Activated CD8-positive, alpha-beta memory T cell treated with anti-CD3 and anti-CD28 coated beads for 24 hours (primary cell): Measurements from ENCODE around the gene FHAD1.

Experiments used
- DNase-seq: peaks from one replicate; pipeline ENCODE4 v3.0.0-alpha.2; 2020

Gene FHAD1

DNA sequence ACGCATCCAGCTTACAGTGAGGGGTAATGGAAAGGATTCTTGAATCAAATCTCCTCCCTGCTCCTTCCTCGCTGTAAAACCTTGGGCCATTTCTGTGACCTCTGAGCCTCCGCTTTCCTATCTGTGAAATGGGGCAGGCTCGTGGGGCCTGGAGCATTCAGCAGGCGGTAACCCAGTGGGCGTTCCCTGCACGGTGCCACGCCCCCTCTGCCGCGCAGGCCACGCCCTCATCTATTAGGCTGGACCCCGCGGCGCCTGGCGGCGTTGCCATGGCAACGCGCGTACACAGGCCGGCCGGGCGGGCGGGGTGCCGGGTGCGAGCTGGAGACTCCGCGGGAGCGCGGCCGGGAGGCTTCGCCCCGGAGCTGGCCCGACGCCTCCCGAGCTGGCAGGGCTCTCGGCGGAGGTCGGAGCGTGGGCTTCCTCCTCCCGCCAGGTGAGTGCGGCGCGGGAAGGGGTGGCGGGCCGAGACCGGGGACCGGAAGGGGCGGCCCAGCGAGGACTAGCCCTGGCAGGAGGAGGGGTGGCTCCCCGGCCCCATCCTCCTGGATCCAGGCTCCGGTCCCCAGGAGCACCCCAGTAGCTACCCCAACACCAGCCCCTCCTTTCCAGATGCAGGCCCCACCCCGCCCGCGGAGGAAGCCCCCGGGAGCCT, at the start of gene FHAD1:
TSS of gene FHAD1 (plus strand) at position 264 of the 655 bp plus-strand sequence. CDS start 4,562 bp downstream, outside the sequence.
- DNase-seq, result peak; percentile 79

DNA sequence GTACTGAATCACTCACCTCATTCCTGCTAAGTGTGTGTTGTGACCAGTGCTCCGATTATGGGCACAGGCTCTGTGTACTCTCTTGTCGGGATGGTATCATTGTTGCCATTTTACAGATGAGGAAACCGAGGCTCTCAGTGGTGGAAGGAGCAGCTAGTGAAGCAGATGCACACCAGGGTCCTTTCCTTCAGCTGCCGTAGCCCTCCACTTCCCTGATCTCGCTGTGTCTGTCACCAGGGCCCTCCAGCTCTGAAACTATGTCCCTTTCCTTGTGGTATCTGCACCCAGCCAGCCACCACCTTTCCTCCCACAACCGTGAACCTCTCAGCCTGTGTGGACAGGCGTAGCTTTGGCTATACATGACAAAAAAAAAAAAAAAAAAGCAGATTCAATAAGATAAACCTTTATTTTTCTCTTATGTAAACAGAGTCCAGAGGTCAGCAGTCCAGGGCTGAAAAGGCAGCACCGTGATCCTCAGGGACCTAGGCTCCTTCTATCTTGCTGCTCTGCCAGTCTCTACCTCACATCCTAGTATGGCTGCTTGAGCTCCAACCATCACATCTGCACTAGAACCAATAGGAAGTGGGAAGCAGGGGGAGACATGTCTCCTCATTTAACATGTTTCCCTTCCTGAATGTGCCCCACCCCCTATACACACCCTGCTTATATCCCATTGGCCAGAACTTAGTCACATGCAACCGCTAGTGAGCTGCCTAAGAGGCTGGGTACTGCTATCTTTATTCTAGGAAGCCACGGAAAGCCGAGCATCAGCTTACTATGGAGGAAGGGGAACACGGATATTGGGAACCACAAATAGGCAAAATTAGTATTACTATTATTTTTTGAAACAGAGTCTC, 49.2 kb upstream of the FHAD1 start:
- no peak for DNase-seq

DNA sequence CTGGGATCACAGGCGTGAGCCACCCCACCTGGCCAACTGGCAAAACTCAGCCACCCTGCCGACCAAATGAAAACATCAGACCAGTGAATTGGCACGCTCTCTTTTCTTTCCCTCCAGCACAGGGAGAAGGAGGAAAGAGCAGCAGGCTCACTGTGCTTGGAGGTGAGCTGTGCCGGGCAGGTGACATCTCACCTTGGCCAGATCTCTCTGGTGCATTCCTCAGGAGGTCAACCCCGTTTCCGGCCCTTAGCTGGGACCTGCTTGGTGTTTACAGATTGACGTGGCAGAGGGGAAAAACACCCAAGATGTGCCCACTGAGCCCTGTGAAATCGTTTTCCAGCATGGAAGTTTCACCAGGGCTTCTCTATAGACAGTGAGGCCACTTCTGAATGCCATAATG, 48.3 kb upstream of the FHAD1 start:
- DNase-seq, result no peak

DNA sequence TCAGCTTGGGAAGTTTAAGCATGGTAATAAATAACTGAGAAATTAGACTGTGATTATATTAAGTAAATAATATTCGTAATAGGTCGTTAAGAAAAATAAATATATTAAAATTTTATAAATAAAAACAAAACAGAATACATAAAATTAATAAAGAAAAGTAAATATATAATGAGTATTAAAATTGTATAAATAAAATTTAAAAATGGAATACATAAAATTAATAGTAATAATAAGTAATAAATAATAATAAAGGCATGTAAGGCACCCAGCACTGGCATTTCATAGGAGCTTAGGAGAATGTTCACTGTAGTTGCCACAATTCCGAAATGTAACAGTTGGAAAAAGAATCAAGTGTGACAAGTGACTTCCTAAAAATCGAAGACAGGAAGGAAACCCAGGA, 45.8 kb upstream of the FHAD1 start:
- no peak for DNase-seq

DNA sequence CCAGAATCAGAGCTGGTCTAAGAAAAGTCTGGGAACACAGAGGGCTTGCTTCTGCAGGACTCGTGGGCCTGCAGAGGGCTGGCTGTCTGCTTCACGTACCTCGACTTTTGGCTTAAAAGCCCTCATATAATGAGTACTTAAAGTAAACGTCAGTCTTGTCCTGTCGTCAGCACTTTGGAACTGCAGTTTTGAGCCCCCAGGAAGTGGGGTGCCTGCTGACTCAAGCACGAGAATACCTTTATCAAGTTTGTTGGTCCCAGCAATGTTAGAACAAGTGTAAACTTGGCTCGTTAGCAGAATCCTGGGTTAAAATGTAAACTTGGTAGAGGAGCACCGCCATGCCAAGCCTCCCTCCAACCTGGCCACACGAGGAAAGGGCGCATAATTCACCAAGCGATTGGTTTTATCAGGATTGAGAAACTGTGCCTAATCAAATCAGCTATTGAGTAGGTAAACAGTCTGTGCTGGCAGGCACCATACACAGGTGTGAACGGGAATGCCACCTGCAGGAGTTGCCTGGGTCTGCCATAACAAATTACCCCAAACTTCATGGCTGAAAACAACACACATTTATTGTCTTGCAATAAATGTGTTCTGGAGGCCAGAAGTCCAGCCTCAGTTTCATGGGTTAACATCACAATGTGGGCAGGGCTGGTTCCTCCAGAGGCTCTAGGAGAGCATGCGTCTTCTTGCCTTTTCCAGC, 45.0 kb upstream of the FHAD1 start:
- no peak for DNase-seq

DNA sequence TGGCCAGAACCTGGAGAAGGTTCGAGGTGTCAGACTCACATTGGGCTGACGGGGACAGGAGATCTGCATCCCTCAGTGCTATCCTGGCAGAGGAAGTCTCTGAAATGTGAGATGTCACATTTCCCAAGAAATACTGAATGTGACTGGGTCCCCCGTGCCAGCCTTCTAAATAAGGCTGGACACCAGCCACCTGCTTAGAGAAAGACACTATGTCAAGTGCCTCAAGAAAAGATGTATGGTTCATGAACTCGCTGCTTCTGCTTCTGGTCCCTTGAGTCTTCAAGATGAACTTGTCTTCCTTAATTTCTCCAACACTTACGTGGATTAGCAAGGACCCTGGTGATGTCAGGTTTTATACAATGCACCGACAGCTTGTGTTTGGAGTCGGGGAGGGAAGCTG, 42.1 kb upstream of the FHAD1 start:
- DNase-seq, result no peak

DNA sequence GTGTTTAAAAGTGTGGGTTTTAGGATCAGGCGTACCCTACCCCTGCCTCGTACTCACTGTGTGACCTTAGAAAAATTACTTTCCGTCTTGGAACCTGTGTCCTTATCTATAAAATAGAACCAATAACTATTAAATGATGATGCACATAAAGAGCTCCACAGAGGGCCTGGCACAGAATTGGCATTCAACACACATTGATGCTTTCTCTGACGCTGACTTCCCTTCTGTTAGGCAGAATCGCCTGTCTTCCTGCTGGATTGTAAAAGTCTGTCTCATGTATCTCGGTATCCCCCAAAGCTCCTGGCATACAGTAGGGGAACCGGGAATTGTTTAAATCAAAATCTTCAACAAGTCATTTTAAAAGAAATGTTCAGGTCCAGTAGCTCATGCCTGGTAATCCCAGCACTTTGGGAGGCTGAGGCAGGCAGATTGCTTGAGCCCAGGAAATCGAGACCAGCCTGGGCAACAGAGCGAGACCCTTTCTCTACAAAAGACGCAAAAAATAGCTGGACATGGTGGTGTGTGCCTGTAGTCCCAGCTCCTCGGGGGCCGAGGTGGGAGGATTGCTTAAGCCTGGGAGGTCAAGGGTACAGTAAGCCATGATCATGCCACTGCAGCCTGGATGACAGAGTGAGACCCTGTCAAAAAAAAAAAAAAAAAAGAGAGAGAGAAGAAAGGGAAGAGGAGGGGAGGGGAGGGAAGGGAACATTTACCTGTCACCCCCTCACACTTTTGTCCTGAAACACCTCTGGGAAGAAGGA, 41.3 kb upstream of the FHAD1 start:
- no peak for DNase-seq

DNA sequence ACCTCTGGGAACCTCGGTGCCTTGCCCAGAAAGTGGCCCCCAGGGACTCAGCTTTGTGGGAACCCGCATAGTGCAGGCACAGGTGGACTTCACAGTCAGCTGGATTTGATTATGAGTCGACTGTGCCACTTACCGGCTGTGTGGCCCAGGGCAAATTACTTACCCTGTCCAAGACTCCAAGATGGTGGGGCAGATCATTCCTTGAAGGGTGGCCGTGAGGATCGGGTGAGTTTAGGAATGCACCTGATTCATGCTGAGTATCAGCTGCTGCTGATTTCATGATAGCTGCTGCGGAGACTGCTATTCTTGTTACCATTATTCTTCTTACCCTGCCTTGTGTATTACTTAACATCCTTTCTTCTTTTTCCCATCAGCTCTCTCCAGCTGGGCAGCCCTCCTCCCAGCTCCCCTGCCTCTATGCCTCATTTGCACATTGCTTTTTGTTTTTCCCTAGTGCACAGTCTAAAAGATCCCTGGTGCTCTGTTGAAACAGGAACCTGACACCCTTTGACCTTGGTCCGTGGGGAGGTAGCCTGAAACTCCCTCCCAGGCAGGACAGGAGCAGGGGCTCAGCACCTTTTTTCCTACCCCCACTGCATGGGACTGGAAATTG, 40.5 kb upstream of the FHAD1 start:
- DNase-seq, result no peak

DNA sequence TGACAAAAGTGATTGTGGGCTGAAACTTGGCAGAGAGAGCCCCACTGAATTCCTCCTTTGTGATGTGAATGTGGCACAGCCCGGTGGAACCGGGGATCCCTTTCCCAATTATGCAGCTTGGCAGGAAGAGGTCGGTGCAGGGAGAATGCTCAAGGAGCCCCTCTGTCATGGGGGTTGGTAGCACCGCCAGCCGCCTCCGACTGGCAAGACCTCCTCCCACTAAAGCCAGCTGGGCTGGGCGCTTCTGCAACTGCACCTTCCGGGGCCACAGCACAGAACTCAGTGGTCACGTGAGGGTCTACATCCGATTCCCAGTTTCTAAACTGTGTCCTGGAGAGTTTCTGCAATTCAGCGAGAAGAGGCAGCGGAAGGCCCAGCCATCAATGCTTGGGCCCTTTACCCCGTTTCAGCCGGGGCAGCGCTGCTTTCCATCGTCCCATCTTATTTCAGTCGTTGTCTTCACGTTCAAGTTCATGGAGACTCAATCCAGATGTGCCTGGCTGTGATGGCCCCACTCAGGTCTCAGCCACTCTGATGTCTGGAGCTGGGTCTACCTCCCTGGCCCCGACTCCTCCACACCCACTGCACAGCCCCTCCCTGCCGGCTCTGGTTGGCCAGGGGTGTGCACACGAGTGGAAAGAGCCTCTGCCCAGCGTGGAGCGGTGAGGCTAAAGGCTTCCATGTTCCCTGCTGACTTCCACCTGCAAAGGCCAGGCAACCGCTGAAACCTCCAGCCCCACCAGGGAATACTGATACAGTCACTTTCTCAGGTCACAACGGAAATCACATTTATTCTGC, 39.8 kb upstream of the FHAD1 start:
- DNase-seq, result no peak

DNA sequence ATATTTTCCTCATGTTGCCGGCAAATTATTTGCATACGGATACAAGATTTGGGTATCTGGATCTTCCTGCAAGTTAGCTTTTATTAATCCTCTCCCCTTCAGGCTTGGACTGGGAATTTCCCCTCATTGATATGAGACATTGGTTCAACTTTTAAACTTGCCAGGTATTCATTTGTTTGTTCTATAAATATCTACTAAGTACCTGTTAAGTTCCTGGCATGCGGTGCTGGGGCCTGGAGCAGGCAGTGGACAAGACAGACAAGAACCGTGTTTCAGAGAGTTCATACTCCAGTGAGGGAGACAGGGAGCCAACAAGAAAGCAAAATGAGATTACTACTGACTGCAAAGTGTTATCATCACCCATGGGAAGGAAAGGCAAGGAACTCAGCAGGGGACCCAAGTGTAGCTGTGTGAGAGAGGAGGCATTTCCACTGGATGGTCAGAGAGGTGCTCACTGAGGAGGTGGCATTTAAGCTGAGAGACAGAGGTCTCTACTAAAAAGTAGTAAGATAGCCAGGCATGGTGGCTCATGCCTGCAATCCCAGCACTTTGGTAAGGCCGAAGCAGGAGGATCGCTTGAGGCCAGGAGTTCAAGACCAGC, 39.1 kb upstream of the FHAD1 start:
- no peak for DNase-seq

DNA sequence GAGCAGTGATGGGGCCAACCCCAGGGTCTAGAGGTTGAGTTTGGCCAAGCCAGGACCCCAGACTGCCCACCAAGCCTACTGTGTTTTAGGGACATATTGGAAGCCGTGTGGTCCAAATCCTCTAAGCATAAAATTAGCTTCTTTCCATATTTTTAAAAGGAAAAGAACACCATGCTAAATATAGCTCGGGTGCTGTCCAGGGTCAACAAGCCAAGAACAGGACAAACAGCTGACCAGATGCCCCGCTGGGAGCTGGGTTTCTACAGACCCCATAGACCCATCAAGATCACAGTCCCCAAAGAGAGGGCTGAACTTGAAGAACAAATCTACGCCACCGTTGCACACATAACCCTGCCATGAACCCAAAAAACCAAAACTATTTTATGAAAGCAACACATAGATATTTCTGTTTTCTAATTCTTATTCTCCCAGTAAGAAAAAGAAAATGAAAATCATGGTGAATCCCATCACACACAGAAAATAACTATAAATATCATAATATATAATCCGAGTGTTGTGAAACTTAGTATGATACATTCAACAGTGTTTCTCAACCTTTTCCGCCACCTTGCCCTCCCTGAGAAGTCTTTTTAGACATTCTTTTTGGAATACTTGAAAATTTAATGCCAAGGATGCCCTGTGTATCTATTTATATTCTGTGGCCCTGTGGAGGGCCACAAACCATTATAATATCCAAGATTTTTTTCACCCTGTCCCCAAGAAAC, 36.2 kb upstream of the FHAD1 start:
- no peak for DNase-seq

DNA sequence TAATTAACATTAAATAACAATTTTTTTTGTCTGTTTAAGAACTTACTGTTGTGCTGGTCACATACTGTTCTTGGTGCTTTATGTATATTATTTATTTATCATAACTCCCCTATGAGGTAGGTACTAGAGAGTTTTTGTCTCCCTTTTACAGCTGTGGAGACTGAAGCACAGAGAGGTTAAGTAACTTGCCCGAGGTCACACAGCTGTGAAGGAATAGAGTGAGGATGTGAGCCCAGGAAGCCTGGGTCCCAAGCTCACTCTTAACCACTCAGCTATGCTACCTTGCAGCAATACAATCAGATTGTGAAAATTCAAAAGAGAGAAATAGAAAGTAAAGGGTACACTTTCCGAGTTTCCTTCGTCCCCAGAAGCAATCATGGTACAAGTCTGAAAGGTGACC, 35.6 kb upstream of the FHAD1 start:
- no peak for DNase-seq

DNA sequence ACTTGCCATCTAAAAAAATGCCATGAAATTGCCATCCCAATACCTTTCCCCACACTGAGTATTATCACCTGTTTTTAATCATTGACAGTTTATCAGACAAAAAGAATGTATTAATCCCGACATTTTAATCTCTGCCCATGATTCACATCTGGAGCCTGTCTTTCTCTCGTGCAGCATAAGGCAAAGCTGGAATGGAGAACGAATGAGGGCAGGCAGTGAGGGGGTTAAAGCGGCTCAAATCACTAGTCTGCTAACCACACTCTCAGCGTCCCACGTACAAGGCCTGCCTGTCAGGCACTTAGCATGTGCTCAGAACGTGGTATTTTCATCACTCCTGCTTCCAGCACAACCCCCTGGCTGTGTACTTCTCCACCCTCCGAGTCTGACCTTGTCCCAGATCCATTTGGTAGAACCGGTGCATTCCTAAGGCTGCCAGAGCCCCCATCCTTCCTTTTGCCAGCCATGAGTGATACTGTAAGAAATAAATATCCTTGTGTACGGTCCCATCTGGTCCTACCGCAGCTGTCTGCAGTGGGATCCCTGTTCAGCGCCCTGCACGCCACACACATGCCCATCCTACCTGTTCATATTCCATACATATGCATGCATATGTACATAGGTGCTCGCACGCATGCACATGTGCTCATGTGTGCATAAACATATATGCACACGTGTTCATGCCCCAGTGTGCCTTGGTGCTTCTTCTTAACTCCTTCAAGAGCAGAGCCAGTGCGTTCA, 34.6 kb upstream of the FHAD1 start:
- DNase-seq, result no peak

DNA sequence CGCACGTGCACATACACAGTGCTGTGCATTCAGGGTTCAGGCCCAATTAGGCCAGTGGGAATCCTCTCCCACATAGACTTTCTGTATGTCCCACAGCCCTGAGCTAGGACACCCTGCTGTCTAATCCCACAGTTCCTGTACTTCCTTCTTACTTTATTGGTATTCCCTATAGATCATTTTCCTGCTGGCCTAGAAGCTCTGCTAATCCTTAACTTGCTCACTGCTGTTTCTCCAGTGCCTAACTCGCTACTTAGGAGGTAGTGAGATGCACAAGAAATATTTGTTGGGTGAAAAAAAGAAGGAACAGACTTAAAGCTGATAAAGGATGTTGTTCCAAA, 34.1 kb upstream of the FHAD1 start:
- no peak for DNase-seq

DNA sequence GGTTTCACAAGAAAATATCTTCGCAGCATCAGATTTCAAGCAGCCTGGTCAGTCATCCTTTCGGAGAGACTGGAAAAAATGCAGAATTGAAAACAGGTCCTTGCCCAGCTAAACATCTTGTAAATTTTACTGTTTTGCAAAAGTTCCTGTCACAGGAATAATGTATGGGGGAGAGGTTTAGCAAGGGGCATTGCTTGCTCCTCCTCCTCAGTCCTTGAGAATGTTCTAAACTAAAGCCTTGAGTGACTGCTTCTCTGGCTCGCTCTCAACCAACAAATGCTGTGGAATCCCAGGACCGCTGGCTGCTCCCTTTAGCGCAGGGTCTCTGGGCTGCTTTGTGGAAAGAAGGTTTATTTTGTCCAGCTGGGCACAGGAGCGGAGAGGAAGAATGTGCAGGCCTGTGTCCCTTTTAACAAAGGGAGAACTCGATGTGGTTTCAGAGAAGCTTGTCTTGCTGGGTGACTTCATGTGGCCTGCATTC, 33.6 kb upstream of the FHAD1 start:
- DNase-seq, result no peak

DNA sequence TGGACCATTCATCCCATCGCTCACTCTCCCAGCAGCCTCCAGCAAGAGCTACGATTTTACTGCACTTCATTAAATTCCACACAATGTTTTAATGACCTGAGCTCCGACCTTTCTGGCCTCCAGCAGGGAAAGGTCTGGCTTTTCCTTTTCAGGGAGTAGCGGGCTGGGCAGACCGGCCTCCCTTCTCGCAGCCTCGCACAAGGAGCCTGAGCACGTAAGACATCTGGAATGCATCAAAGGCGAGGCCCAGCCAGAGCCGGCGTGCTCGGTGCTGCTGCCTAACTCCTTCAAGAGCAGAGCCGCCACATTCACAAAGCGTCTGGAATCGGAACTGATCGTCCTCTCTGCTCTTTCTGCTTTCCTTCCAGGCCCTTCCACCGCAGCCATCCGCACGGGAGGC, 32.5 kb upstream of the FHAD1 start:
- no peak for DNase-seq

DNA sequence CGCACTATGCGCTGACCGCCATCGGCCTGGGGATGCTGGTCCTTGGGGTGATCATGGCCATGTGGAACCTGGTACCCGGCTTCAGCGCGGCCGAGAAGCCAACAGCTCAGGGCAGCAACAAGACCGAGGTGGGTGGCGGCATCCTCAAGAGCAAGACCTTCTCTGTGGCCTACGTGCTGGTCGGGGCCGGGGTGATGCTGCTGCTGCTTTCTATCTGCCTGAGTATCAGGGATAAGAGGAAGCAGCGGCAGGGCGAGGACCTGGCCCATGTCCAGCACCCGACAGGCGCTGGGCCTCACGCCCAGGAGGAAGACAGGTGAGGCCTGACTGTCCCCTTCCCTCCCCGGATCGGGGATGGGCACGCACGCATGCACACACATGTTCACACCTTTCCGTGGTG, 31.9 kb upstream of the FHAD1 start:
- DNase-seq, result no peak

DNA sequence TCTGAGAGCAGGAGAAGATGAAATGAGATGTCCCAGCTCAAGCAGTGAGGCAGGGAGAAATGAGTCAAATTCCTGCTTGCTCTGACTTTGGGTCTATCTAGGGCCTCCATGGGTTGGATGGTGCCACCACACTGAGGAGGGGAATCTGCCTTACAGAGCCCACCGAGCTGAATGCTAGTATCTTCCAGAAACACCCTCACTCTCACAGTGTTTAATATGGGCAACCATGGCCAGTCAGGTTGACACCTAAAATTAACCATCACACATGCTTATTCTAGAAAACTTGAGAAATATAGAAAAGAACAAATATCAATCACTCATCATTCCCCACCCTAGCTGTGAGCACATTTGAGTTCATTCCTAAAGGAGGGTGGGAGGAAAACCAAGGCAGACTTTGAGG, 29.4 kb upstream of the FHAD1 start:
- no peak for DNase-seq

DNA sequence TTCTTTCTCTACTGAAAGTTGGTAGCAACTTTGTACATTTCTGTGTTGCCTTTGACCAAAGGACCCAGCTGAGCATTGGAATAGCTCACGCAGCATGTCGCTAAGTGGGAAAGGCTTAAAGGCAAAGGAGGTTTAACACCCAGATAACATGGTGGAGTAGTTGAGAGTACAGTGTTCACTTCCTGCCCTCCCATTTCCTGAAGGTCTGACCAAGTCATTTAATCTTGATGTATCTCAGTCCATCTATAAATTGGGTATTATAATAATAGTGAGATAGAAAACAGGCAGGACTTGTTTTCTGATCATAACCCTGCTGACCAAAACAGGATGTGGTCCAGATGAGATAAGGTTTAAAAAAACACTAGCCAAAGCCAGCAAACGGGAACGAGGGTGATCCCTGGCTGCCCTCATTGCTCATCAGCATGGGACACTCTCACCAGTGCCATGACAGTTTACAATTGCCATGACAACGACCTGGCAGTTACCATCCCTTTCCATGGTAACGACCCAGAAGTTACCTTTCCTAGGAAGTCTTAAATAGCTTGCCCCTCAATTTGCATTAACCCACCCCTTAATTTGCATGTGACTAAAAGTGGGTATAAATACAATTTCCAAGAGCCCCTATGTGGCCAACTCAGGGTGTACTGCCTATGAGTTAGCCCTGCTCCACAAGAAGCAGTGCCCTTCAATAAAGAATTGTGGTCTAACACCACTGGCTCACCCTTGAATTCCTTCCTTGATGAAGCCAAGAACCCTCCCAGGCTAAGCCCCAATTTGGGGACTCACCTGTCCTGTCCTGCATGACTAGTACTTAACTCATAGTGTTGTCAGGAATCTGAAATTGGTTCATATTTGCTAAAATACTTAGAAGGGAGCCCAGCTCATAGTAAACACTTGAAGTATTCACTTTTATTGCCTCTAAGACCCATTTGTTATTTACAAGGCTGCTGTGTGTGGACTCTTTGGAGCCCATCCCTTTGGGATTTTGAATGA, 28.4 kb upstream of the FHAD1 start:
- no peak for DNase-seq
